A673 (cell line): ENCODE data around the gene REN. TPM values are rescaled to one million over a fixed set of nuclear protein-coding genes. Genes with fewer than 3 reads are reported as not detected.

Source experiments
- BruUV-seq: library from RNA; stranded (reverse); fragments of 400-500 nt; replicated peaks from 2 replicates; lab custom pipeline; 2021; lab: Mats Ljungman, UMichigan
- CTCF ChIA-PET: fragments of 300-600 bp; sonication (Branson Sonifier 250); formaldehyde crosslinking; loops from one replicate; lab custom pipeline; 2022; ENCODE audit warnings: antibody characterized with exemption; lab: Charles Lee
- POLR2A ChIA-PET: fragments of 300-600 bp; sonication (Branson Sonifier 250); formaldehyde crosslinking; loops from one replicate; lab custom pipeline; 2022; ENCODE audit warnings: antibody characterized with exemption; ENCODE audit not compliant: low non-redundant PET; lab: Charles Lee
- DNase-seq: peaks from one replicate; pipeline ENCODE4 v3.0.0-alpha.2; 2015; ENCODE audit warnings: low spot score
- H3K27ac ChIP-seq: fragments of 200-600 bp; sonication (generic); 2 replicates; pipeline ENCODE4 v1.5.1; 2016; ENCODE audit warnings: mixed run types, low read depth, mild to moderate bottlenecking, mixed read lengths, antibody characterized with exemption, low read length; ENCODE audit not compliant: poor library complexity, severe bottlenecking
- H3K27me3 ChIP-seq: fragments of 200-600 bp; sonication (generic); replicated peaks from 2 replicates; pipeline ENCODE4 v1.6.1; 2017; ENCODE audit warnings: mixed run types, low read depth, mild to moderate bottlenecking, mixed read lengths, antibody characterized with exemption, low read length; ENCODE audit not compliant: insufficient read depth, poor library complexity
- H3K36me3 ChIP-seq: fragments of 200-600 bp; sonication (generic); 2 replicates; pipeline ENCODE4 v1.6.1; 2016; ENCODE audit warnings: mixed run types, mild to moderate bottlenecking, mixed read lengths, antibody characterized with exemption, low read length; ENCODE audit not compliant: insufficient read depth, poor library complexity, severe bottlenecking
- H3K4me1 ChIP-seq: fragments of 200-600 bp; sonication (generic); 2 replicates; pipeline ENCODE4 v1.6.1; 2017; ENCODE audit warnings: mixed run types, mild to moderate bottlenecking, mixed read lengths, antibody characterized with exemption, low read length; ENCODE audit not compliant: insufficient read depth, poor library complexity, severe bottlenecking
- H3K4me3 ChIP-seq: fragments of 200-600 bp; sonication (generic); 2 replicates; pipeline ENCODE4 v1.5.1; 2016; ENCODE audit warnings: low read depth, mixed run types, mild to moderate bottlenecking, mixed read lengths, low read length; ENCODE audit not compliant: poor library complexity, severe bottlenecking
- H3K9me3 ChIP-seq: fragments of 200-600 bp; sonication (generic); 2 replicates; pipeline ENCODE4 v1.6.1; 2016; ENCODE audit warnings: mixed run types, low read depth, mild to moderate bottlenecking, mixed read lengths, antibody characterized with exemption, low read length; ENCODE audit not compliant: poor library complexity, severe bottlenecking
- CTCF ChIP-seq: fragments of 300-800, 200-600 bp; sonication (generic); conservative IDR thresholded peaks from 2 replicates; pipeline ENCODE4 v1.5.1; 2017; ENCODE audit warnings: low read depth, mild to moderate bottlenecking, antibody characterized with exemption, low read length, moderate library complexity, mixed read lengths
- EZH2 ChIP-seq: fragments of 200-600 bp; sonication (generic); IDR thresholded peaks from 2 replicates; pipeline ENCODE4 v1.6.1; 2017; ENCODE audit warnings: borderline replicate concordance, low read depth, mild to moderate bottlenecking, mixed read lengths, antibody characterized with exemption, low read length; ENCODE audit not compliant: poor library complexity, severe bottlenecking
- intact Hi-C: fragments of 100-400 bp; cut with micrococcal nuclease; formaldehyde crosslinking; loops from one replicate; pipeline ENCODE4 v1.10.0; 2022; ENCODE audit not compliant: unreplicated experiment
- total RNA-seq: library from RNA; stranded (reverse); gene quantifications from 2 replicates; pipeline ENCODE4 v1.2.3, GENCODE V29; 2021

REN gene
- total RNA-seq, 1 experiment from 2014 or later, result not detected

GRCh38 chr1:204112876-204113730 is 53.0 kb downstream of the REN start:
- no TSS peak for BruUV-seq
- ChIA-PET CTCF (interaction anchor here (0.6 kb wide), 1 partner anchor 166 kb away, joined by 3 read pairs; no protein-coding TSS in a partner anchor), POLR2A (no interaction called here)
- Histone ChIP-seq H3K36me3 (no peaks in the 10 kb centered on the region), H3K9me3 (no peaks in the 10 kb centered on the region), H3K4me3 (no peak overlapping the region), H3K27ac (no peak overlapping the region), H3K4me1 (peaks cover 12% of the 10 kb centered on the region), H3K27me3 (no peaks in the 10 kb centered on the region)
- intact Hi-C loops, result no loop called here
- TF ChIP-seq EZH2 (no peak), CTCF (no peak)
- DNase-seq, result no peak

DNA sequence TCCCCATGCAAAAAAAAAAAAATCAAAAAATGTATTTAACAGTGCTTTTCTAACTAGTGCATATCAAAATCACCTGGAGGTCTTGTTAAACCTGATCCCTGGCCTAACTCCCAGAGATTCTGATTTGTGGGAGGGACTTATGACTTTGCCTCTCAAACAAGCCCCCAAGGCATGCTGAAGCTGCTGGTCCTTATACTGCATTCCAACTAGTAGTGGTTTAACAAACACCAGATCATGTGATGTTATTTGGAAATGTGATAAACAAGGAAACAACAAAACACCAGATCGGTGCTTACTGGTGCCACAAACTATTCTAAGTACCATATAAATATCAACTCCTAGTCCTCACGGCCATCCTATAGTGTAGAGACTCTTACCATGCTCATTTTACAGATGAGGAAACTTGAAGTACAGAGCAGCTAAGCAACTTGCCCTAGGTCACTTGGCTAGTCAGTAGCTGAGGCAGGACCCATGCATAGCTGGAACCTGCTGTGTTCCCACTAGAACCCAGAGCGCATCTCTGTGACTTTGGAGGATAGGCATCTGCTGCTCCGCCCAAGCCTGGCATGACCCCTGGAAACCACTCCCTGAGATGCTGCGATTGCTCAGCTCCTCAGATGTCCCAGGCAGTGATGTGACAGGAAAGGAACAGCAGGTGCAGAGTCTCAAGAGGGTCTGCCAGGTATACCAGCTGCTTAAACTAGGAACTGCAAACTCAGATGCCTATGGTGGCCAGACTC is 55.1 kb downstream of the REN start:
- Histone ChIP-seq H3K36me3 (no peaks in the 10 kb centered on the region), H3K9me3 (no peaks in the 10 kb centered on the region), H3K4me1 (peaks cover 12% of the 10 kb centered on the region), H3K27ac (no peak overlapping the region), H3K4me3 (no peak overlapping the region), H3K27me3 (no peaks in the 10 kb centered on the region)
- intact Hi-C loops, result no loop called here
- TF ChIP-seq CTCF, result no peak
- TF ChIP-seq EZH2, result no peak
- no peak for DNase-seq
- POLR2A ChIA-PET, result interaction anchor here (0.6 kb wide), 1 partner anchor 96 kb away, joined by 19 read pairs; no protein-coding TSS in a partner anchor
- BruUV-seq, result no TSS peak
- CTCF ChIA-PET, result interaction anchor here (1.0 kb wide), 1 partner anchor 200 kb away, joined by 3 read pairs; no protein-coding TSS in a partner anchor

DNA sequence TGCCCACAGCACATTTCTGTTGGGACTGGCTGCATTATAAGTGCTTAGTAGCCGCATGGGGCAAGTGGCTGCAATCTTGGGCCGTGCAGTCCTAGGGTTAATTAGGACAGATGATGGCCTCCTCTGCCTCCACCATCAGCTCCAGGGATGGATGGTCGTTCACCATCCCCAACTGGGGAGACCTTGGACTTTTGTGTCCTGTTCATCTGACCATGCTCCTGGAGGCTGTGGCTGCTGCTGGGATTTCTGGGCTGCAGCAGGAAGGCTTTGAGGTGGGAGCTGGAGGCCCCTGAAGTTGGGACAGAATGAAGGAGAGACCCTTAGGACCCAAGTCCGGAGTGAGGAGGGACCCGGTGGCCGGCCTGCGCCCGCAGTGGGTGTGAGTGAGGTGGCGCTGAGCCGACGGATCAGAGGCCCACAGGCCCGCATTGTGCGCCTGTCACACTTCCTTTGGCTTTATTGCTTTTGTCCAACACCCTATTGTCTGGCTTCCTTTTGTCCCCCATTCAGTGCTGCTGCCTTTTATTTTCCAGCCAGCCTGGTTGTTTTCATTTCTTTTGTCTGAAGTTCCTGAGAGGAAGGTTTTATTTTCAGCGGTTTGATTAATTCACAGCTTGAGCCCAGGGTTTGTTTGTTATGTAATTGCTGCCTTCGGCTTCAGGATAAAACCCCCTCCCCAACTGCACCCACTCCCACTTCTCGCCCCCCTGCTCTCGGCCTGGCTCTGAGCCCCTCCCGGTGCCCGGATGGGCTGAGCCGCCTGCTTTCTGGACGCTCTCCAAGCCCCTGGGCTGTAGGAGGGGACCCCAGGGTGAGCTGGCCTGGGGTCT is 57.6 kb downstream of the REN start:
- CTCF ChIA-PET, result no interaction called here
- intact Hi-C loops, result no loop called here
- TF ChIP-seq CTCF (no peak), EZH2 (no peak)
- no peak overlapping the region for H3K4me3 ChIP-seq
- H3K27ac ChIP-seq, result peak overlapping the region; percentile 32
- DNase-seq, result peak; percentile 64
- POLR2A ChIA-PET, result interaction anchor here (0.6 kb wide), 1 partner anchor 1141 kb away, joined by 5 read pairs; no protein-coding TSS in a partner anchor
- H3K27me3 ChIP-seq, result no peaks in the 10 kb centered on the region
- H3K9me3 ChIP-seq, result no peaks in the 10 kb centered on the region
- H3K36me3 ChIP-seq, result no peaks in the 10 kb centered on the region
- H3K4me1 ChIP-seq, result peaks cover 28% of the 10 kb centered on the region
- no TSS peak for BruUV-seq
